ENCODE results near the gene PIGU. TPM values are rescaled to one million over a fixed set of nuclear protein-coding genes. Genes with fewer than 3 reads are reported as not detected.

PIGU gene
- total RNA-seq, 1 experiment from 2014 or later: 25.1 TPM

DNA sequence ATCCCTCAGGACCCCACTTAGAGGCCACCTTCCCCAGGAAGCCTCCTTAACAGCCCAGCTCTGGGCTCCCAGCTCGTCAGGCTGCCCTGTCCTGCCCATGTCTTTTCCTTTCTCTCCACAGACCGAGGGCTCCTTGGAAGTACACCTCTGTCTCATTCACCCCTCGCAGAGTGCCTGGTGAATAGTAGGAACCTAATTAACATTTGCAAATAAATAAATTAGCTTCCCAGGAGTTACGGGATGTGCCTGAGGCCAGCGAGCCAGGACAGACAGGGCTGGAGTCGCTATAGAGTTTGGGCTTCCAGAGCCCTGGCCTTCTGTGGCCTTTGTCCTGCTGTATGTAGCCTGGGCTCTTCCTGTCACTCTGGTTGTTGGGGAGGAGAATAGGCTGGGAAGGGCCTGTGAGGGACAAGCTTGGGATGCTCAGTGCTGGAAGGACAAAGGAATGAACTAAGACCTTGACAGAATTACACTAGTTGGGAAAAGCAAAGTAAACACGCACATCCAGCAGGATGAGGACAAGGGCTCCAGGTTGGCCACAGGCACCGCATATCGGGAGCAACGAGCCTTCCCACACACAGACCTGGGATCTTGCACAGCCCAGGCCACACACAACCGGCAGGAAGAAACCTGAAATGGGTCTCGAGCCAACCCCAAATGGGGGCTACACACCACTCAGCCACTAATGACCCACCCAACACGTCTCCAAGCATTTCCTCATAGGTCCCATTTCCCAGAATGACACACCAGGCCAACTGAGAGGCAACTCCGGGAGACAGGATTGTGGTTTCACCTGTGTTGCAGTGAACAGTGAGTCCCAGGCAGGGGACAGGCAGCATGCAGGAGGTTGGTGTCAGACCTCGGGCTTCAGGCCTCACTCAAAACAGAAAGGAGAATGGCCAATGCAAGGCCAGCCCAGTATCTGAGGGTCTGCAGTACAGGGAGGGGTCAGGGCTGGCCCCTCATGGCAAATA lies 108.7 kb downstream of the PIGU start:
- Histone ChIP-seq H4K20me1 (ENCODE audit: insufficient read depth) (no peaks in the 10 kb centered on the region), H3K9me2 (ENCODE audit: insufficient read depth) (no peaks in the 10 kb centered on the region), H3K36me3 (ENCODE audit: control insufficient read depth in 1 of 2, insufficient read depth in 2 of 2, low read length in 2 of 2) (0 out of 4 replicates have a peak, but pooled peaks cover 2 to 4% of the 10 kb centered on the region in 2 experiments), H3K27me3 (ENCODE audit: insufficient read depth, low read length) (no peaks in the 10 kb centered on the region), H2AFZ (ENCODE audit: low read depth, low read length, poor library complexity, severe bottlenecking) (no peak overlapping the region), H3K9ac (ENCODE audit: low read length) (no peak overlapping the region), H3K79me2 (ENCODE audit: insufficient read depth, low read length) (no peaks in the 10 kb centered on the region), H3K4me1 (ENCODE audit: control insufficient read depth in 1 of 2, insufficient read depth in 2 of 2, low read length in 2 of 2) (no peaks in the 10 kb centered on the region), H3K27ac (ENCODE audit: low read depth, low read length) (no peak overlapping the region), H3K9me3 (ENCODE audit: control insufficient read depth in 1 of 2, insufficient read depth in 1 of 2, low read depth in 1 of 2, low read length in 2 of 2) (no peaks in the 10 kb centered on the region), H3K4me2 (ENCODE audit: low read length) (no peak overlapping the region), H3K4me3 (replicated peaks in 1 of 2; ENCODE audit: low read depth in 1 of 2, low read length in 2 of 2) (no peak overlapping the region)
- intact Hi-C loops (cut with micrococcal nuclease): no loop called here
- no peak for DNase-seq (ENCODE audit: low read depth, low spot score)
- ChIA-PET CTCF (no interaction called here), POLR2A (no interaction called here), RAD21 (ENCODE audit: low non-redundant PET in 1 of 2, low total read pairs in 2 of 2, uncharacterized antibody in 2 of 2, unreplicated experiment in 2 of 2) (no interaction called here)
- no peak for TF ChIP-seq POLR2A (IDR thresholded peaks at IDR 0.05; ENCODE audit: borderline replicate concordance, extremely low read depth, insufficient read depth, insufficient read length)
- TF ChIP-seq SIN3A (IDR thresholded peaks at IDR 0.05; ENCODE audit: low read depth): no peak
- no peak for TF ChIP-seq CBX3 (IDR thresholded peaks at IDR 0.05; ENCODE audit: low read depth)
- no peak for TF ChIP-seq EZH2 (IDR thresholded peaks at IDR 0.05)
- TF ChIP-seq, protein P1, sequence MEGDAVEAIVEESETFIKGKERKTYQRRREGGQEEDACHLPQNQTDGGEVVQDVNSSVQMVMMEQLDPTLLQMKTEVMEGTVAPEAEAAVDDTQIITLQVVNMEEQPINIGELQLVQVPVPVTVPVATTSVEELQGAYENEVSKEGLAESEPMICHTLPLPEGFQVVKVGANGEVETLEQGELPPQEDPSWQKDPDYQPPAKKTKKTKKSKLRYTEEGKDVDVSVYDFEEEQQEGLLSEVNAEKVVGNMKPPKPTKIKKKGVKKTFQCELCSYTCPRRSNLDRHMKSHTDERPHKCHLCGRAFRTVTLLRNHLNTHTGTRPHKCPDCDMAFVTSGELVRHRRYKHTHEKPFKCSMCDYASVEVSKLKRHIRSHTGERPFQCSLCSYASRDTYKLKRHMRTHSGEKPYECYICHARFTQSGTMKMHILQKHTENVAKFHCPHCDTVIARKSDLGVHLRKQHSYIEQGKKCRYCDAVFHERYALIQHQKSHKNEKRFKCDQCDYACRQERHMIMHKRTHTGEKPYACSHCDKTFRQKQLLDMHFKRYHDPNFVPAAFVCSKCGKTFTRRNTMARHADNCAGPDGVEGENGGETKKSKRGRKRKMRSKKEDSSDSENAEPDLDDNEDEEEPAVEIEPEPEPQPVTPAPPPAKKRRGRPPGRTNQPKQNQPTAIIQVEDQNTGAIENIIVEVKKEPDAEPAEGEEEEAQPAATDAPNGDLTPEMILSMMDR (IDR thresholded peaks at IDR 0.05 in 2 of 3, conservative IDR thresholded peaks at IDR 0.05 in 1 of 3; ENCODE audit: borderline replicate concordance in 1 of 3, insufficient read depth in 1 of 3, low read depth in 2 of 3, low read length in 2 of 3): no peak
- BruUV-seq (replicated peaks): no TSS peak
- no peak for ATAC-seq
